ENCODE data around the gene DNAH5. TPM values are rescaled to one million over a fixed set of nuclear protein-coding genes. Genes with fewer than 3 reads are reported as not detected.

Gene DNAH5
- 1 to 10 TPM in 1 of 7 donors, under 1 TPM in 6; 0.14 to 1.5 (median 0.34) TPM for total RNA-seq
- under 1 TPM; 0.02 to 0.03 (median 0.02) TPM for polyA plus RNA-seq
- long read RNA-seq, donor 1 = 0 reads
- long read RNA-seq, donor 2 = 0 reads

- intact Hi-C loops (cut with DNase I; ENCODE audit: low total_unique reads) = no loop called here
- TF ChIP-seq CTCF (IDR thresholded peaks at IDR 0.05 in 8 of 11, conservative IDR thresholded peaks at IDR 0.05 in 3 of 11) (no peak), POLR2AphosphoS5 (IDR thresholded peaks at IDR 0.05) (no peak), POLR2A (IDR thresholded peaks at IDR 0.05) (no peak)
- 54 to 71% (median 65%) methylated on average over 4 of the region's 4 CpGs for WGBS, 5 donors
- no peak within 1 kb of the TSS for H3K4me3 ChIP-seq
- H3K4me1 ChIP-seq = no peaks in the 10 kb centered on the region
- H3K27ac ChIP-seq = no peak within 1 kb of the TSS
- no peaks in the 10 kb centered on the region for H3K36me3 ChIP-seq
- no peaks in the 10 kb centered on the region for H3K9me3 ChIP-seq
- DNase-seq = no peak
- H3K27me3 ChIP-seq (replicated peaks in 1 of 7) = peaks cover 0 to 4% (median 0%) of the 10 kb centered on the region in 7 donors
Observed at GRCh38 chr5:13944560-13945199, at the start of gene DNAH5. DNAH5 (minus strand) TSS chr5:13944688; CDS start chr5:13944438, 250 bp downstream.

- DNase-seq = no peak
- H3K27ac ChIP-seq = no peak overlapping the region
- H3K36me3 ChIP-seq = no peaks in the 10 kb centered on the region
- peaks cover 0 to 18% (median 0%) of the 10 kb centered on the region in 7 donors for H3K27me3 ChIP-seq (replicated peaks in 1 of 7)
- no peaks in the 10 kb centered on the region for H3K4me1 ChIP-seq
- TF ChIP-seq POLR2AphosphoS5 (IDR thresholded peaks at IDR 0.05) (no peak), POLR2A (IDR thresholded peaks at IDR 0.05) (no peak), CTCF (IDR thresholded peaks at IDR 0.05 in 8 of 11, conservative IDR thresholded peaks at IDR 0.05 in 3 of 11) (no peak)
- peaks cover 0 to 21% (median 16%) of the 10 kb centered on the region in 8 donors for H3K9me3 ChIP-seq
- H3K4me3 ChIP-seq = no peak overlapping the region
- WGBS, 5 donors = 55 to 76% (median 69%) methylated on average over 11 of the region's 11 CpGs
- intact Hi-C loops (cut with DNase I; ENCODE audit: low total_unique reads) = no loop called here
Observed at GRCh38 chr5:13993926-13994325, 49.4 kb upstream of the DNAH5 start.

- no peak for TF ChIP-seq POLR2AphosphoS5 (IDR thresholded peaks at IDR 0.05)
- TF ChIP-seq CTCF (IDR thresholded peaks at IDR 0.05 in 8 of 11, conservative IDR thresholded peaks at IDR 0.05 in 3 of 11) = no peak
- TF ChIP-seq POLR2A (IDR thresholded peaks at IDR 0.05) = no peak
- Histone ChIP-seq H3K4me3 (no peak overlapping the region), H3K4me1 (peaks cover 0 to 4% (median 3%) of the 10 kb centered on the region in 6 donors), H3K27ac (no peak overlapping the region), H3K9me3 (peaks cover 0 to 14% (median 12%) of the 10 kb centered on the region in 8 donors), H3K36me3 (no peaks in the 10 kb centered on the region), H3K27me3 (replicated peaks in 1 of 7) (peaks cover 0 to 18% (median 0%) of the 10 kb centered on the region in 7 donors)
- DNase-seq = no peak
- intact Hi-C loops (cut with DNase I; ENCODE audit: low total_unique reads) = no loop called here
- WGBS, 5 donors = 84 to 94% (median 94%) methylated on average over 4 of the region's 4 CpGs
Observed at GRCh38 chr5:13992795-13993194, 48.3 kb upstream of the DNAH5 start.

GRCh38 chr5:13991365-13991764 is 46.9 kb upstream of the DNAH5 start:
- Histone ChIP-seq H3K27me3 (replicated peaks in 1 of 7) (peaks cover 0 to 14% (median 0%) of the 10 kb centered on the region in 7 donors), H3K4me3 (no peak overlapping the region), H3K27ac (no peak overlapping the region), H3K36me3 (no peaks in the 10 kb centered on the region), H3K9me3 (no peaks in the 10 kb centered on the region), H3K4me1 (peaks cover 0 to 5% (median 4%) of the 10 kb centered on the region in 6 donors)
- no peak for DNase-seq
- intact Hi-C loops (cut with DNase I; ENCODE audit: low total_unique reads) = no loop called here
- 46 to 71% (median 57%) methylated on average over 3 of the region's 3 CpGs for WGBS, 5 donors
- TF ChIP-seq POLR2A (IDR thresholded peaks at IDR 0.05) (no peak), POLR2AphosphoS5 (IDR thresholded peaks at IDR 0.05) (no peak)
